H1 (cell line): ENCODE data around the gene COL25A1. TPM values are rescaled to one million over a fixed set of nuclear protein-coding genes. Genes with fewer than 3 reads are reported as not detected.
A peak's percentile ranks its signal among the peaks of the same experiment; 100 is the strongest.

Experiments
- CTCF ChIA-PET: fragments of 300-600 bp; sonication (Branson Sonifier 250); formaldehyde crosslinking; loops from one replicate; lab custom pipeline; 2021; ENCODE audit not compliant: partially characterized antibody; lab: Charles Lee
- POLR2A ChIA-PET: fragments of 300-600 bp; sonication (Branson Sonifier 250); formaldehyde crosslinking; loops from one replicate; lab custom pipeline; 2021; ENCODE audit warnings: inconsistent platforms; ENCODE audit not compliant: partially characterized antibody; lab: Charles Lee
- DNase-seq, 2 experiments: peaks; one replicate each; pipeline versions ENCODE4 v3.0.0 to v3.0.0-alpha.2; 2010 to 2022; ENCODE audit warnings: low spot score in 2 of 2, low read depth in 1 of 2, mixed read lengths in 1 of 2
- FAIRE-seq: peaks from 2 replicates; lab custom pipeline; 2011; peaks lifted over from hg19 to GRCh38; lab: Jason Lieb, UNC
- H2AFZ ChIP-seq: 2 replicates; pipeline ENCODE4 v1.8.1; 2012; ENCODE audit warnings: low read length, inconsistent platforms
- H2AK5ac ChIP-seq: 2 replicates; pipeline ENCODE4 v1.6.1; 2013; ENCODE audit warnings: low read depth, low read length
- H2BK120ac ChIP-seq: replicated peaks from 2 replicates; pipeline ENCODE3; 2013; ENCODE audit warnings: low read depth, low read length, inconsistent platforms
- H2BK12ac ChIP-seq: 2 replicates; pipeline ENCODE4 v1.6.1; 2013; ENCODE audit warnings: low read depth, low read length
- H2BK15ac ChIP-seq: 2 replicates; pipeline ENCODE4 v1.6.1; 2013; ENCODE audit warnings: low read length
- H2BK20ac ChIP-seq: 2 replicates; pipeline ENCODE4 v1.6.1; 2013; ENCODE audit warnings: low read length
- H2BK5ac ChIP-seq: 2 replicates; pipeline ENCODE4 v1.6.1; 2013; ENCODE audit warnings: low read depth, low read length
- H3K14ac ChIP-seq: 2 replicates; pipeline ENCODE4 v1.6.1; 2013; ENCODE audit warnings: inconsistent platforms; ENCODE audit not compliant: insufficient read length
- H3K18ac ChIP-seq: 2 replicates; pipeline ENCODE4 v1.6.1; 2013; ENCODE audit warnings: low read length; ENCODE audit errors: extremely low read depth
- H3K23ac ChIP-seq: 2 replicates; pipeline ENCODE4 v1.6.1; 2013; ENCODE audit warnings: inconsistent platforms; ENCODE audit not compliant: insufficient read length
- H3K23me2 ChIP-seq: 2 replicates; pipeline ENCODE4 v1.6.1; 2013; ENCODE audit warnings: low read depth, low read length
- H3K27ac ChIP-seq: 2 replicates; pipeline ENCODE4 v1.6.1; 2011; ENCODE audit warnings: low read depth, low read length, inconsistent platforms
- H3K27me3 ChIP-seq, 4 experiments: replicated peaks in 1 of 4; 1 replicate in 1 of 4; 2 replicates in 3 of 4; pipeline versions ENCODE4 v1.6.1 to v1.8.1; 2011 to 2013; ENCODE audit warnings: low read length in 3 of 4, mild to moderate bottlenecking in 3 of 4, inconsistent platforms in 2 of 4, mixed read lengths in 2 of 4, moderate library complexity in 1 of 4; ENCODE audit not compliant: control insufficient read depth in 3 of 4, insufficient read depth in 3 of 4; ENCODE audit errors: extremely low read depth in 1 of 4
- H3K36me3 ChIP-seq, 4 experiments: 2 replicates each; pipeline versions ENCODE4 v1.6.1 to v1.8.1; 2011 to 2013; ENCODE audit warnings: mild to moderate bottlenecking in 4 of 4, low read length in 3 of 4, moderate library complexity in 2 of 4, control low read depth in 1 of 4, inconsistent platforms in 1 of 4; ENCODE audit not compliant: insufficient read depth in 4 of 4, control insufficient read depth in 2 of 4
- H3K4ac ChIP-seq: replicated peaks from 2 replicates; pipeline ENCODE3; 2013; ENCODE audit warnings: low read length, low read depth, mixed read lengths, inconsistent platforms; ENCODE audit not compliant: insufficient read length
- H3K4me1 ChIP-seq, 4 experiments: replicated peaks in 1 of 4; 1 replicate in 1 of 4; 2 replicates in 3 of 4; pipeline versions ENCODE4 v1.6.1 to v1.8.1; 2011 to 2013; ENCODE audit warnings: low read length in 3 of 4, inconsistent platforms in 2 of 4, mixed read lengths in 1 of 4; ENCODE audit not compliant: insufficient read depth in 4 of 4, control insufficient read depth in 3 of 4
- H3K4me2 ChIP-seq, 2 experiments: 2 replicates each; pipeline versions ENCODE4 v1.6.1 to v1.8.1; 2011 to 2013; ENCODE audit warnings: low read depth in 2 of 2, low read length in 2 of 2, control low read depth in 1 of 2, inconsistent platforms in 1 of 2, mild to moderate bottlenecking in 1 of 2; ENCODE audit not compliant: insufficient read depth in 1 of 2
- H3K4me3 ChIP-seq, 4 experiments: fragments of 200-600, 300-600 bp in 1 of 4; sonication (generic), shearing (Covaris generic), sonication (Bioruptor Twin) in 1 of 4; 2 replicates each; pipeline versions ENCODE4 v1.5.1 to v1.8.1; 2011 to 2016; ENCODE audit warnings: low read length in 4 of 4, low read depth in 3 of 4, control low read depth in 2 of 4, inconsistent platforms in 2 of 4, mild to moderate bottlenecking in 2 of 4, mixed read lengths in 1 of 4, moderate library complexity in 1 of 4; ENCODE audit not compliant: insufficient read depth in 2 of 4; ENCODE audit errors: extremely low read depth in 1 of 4
- H3K56ac ChIP-seq: replicated peaks from 2 replicates; pipeline ENCODE3; 2013; ENCODE audit warnings: low read depth, mild to moderate bottlenecking, mixed read lengths, low read length, inconsistent platforms; ENCODE audit not compliant: insufficient read length
- H3K79me1 ChIP-seq: 2 replicates; pipeline ENCODE4 v1.6.1; 2013; ENCODE audit warnings: low read depth, low read length, control low read depth
- H3K79me2 ChIP-seq, 2 experiments: 2 replicates each; pipeline versions ENCODE4 v1.6.1 to v1.8.1; 2012 to 2013; ENCODE audit warnings: low read length in 2 of 2, mild to moderate bottlenecking in 2 of 2, inconsistent platforms in 1 of 2; ENCODE audit not compliant: insufficient read depth in 2 of 2, control insufficient read depth in 1 of 2
- H3K9ac ChIP-seq, 4 experiments: replicated peaks in 1 of 4; 1 replicate in 1 of 4; 2 replicates in 3 of 4; pipeline versions ENCODE4 v1.6.1 to v1.8.1; 2011 to 2013; ENCODE audit warnings: low read depth in 3 of 4, low read length in 3 of 4, control low read depth in 2 of 4, mild to moderate bottlenecking in 2 of 4, moderate library complexity in 2 of 4, inconsistent platforms in 1 of 4; ENCODE audit errors: extremely low read depth in 1 of 4
- H3K9me3 ChIP-seq, 2 experiments: 2 replicates each; pipeline versions ENCODE4 v1.6.1 to v1.8.1; 2012 to 2013; ENCODE audit warnings: mild to moderate bottlenecking in 2 of 2, moderate library complexity in 2 of 2, control low read depth in 1 of 2, inconsistent platforms in 1 of 2, low read depth in 1 of 2, low read length in 1 of 2, mixed read lengths in 1 of 2; ENCODE audit not compliant: insufficient read depth in 2 of 2
- H4K20me1 ChIP-seq, 2 experiments: replicated peaks in 1 of 2; 2 replicates each; pipeline versions ENCODE3 to v1.8.1; 2011 to 2013; ENCODE audit warnings: inconsistent platforms in 2 of 2, low read length in 2 of 2, mild to moderate bottlenecking in 1 of 2; ENCODE audit not compliant: insufficient read depth in 2 of 2, control insufficient read depth in 1 of 2
- H4K5ac ChIP-seq: 2 replicates; pipeline ENCODE4 v1.6.1; 2013; ENCODE audit warnings: low read length, low read depth, mixed read lengths, inconsistent platforms; ENCODE audit not compliant: insufficient read length
- H4K8ac ChIP-seq: 2 replicates; pipeline ENCODE4 v1.8.0; 2013; ENCODE audit warnings: mild to moderate bottlenecking, moderate library complexity, low read length, inconsistent platforms; ENCODE audit not compliant: insufficient read depth; ENCODE audit errors: extremely low read depth
- H4K91ac ChIP-seq: replicated peaks from 2 replicates; pipeline ENCODE3; 2013; ENCODE audit warnings: low read length, mixed read lengths, inconsistent platforms; ENCODE audit not compliant: insufficient read length
- CREB1 ChIP-seq: IDR thresholded peaks from 2 replicates; pipeline ENCODE4 v1.6.1; 2012; ENCODE audit warnings: inconsistent platforms
- E2F6 ChIP-seq: IDR thresholded peaks from 2 replicates; pipeline ENCODE4 v1.6.1; 2012; ENCODE audit warnings: inconsistent platforms
- SIRT6 ChIP-seq: IDR thresholded peaks from one replicate; pipeline ENCODE4 v1.7.1; 2012; ENCODE audit warnings: low read length, inconsistent platforms
- WGBS, 2 experiments: shearing (Covaris generic) in 1 of 2; methylation state at CpG; one replicate each; pipeline versions ENCODE4 v1.1.6 to v1.1.7; 2013 to 2015; ENCODE audit warnings: low lambda C conversion rate in 2 of 2, mixed read lengths in 2 of 2, inconsistent platforms in 1 of 2, low coverage in 1 of 2, missing lambda C conversion rate in 1 of 2; ENCODE audit not compliant: insufficient replicate concordance in 2 of 2, insufficient coverage in 1 of 2, insufficient read length in 1 of 2; ENCODE audit errors: extremely low coverage in 1 of 2, missing lambda C conversion rate in 1 of 2; 5-methylcytosine and 5-hydroxymethylcytosine counted together
- polyA plus RNA-seq, 7 experiments: library from polyadenylated mRNA; depleted of rRNA in 3 of 7; stranded (reverse) in 5 of 7; unstranded in 2 of 7; fragments of >200 nt in 5 of 7; fragments of 200-250 nt in 2 of 7; gene quantifications; 1 replicate in 5 of 7; 2 replicates in 1 of 7; 4 replicates in 1 of 7; pipeline versions ENCODE4 v1.2.1 to v1.2.3, GENCODE V29; 2011 to 2013; ENCODE audit warnings: missing spikeins in 2 of 7, mixed read lengths in 2 of 7
- total RNA-seq: library from RNA; stranded (reverse); fragmentation: NEBNext Ultra II Directional; extraction: Animal tissue kit (Norgen Biotek cat#: 25700); gene quantifications from 2 replicates; pipeline ENCODE4 v1.2.1, GENCODE V29; 2021
- TF ChIP-seq, protein P1 (sequence below): IDR thresholded peaks from 2 replicates; pipeline ENCODE4 v1.6.1; 2012; ENCODE audit warnings: inconsistent platforms

COL25A1 gene
- total and polyA plus RNA-seq, 2 of the 8 experiments (the other 6 are each of a cell fraction or from before 2014, with no cell fraction given) = 1.1 to 8.3 TPM

DNA sequence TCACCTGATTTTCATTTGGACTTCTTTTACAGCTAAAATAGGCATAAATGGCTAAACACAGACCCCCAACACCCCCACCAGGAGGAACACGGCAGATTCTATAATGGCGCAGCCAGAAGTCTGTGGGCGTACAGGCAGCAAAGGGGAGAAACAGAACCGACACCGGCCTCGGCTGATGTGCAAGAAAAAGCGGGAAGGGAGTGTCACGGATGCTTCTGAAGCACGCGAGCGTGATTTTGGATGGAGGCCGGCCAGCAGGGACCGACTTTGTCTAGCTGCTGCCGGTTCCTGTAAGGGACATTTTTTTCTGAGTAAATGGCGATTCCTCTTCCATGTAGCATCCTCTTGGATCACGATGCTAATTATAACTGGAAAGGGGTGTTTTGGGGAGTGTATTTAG lies 514.7 kb downstream of the COL25A1 start:
- no peak overlapping the region for H2AK5ac ChIP-seq
- H2BK20ac ChIP-seq = no peak overlapping the region
- H3K18ac ChIP-seq = no peak overlapping the region
- no peak overlapping the region for H3K27ac ChIP-seq
- no peak for TF ChIP-seq CREB1
- TF ChIP-seq, protein P1, sequence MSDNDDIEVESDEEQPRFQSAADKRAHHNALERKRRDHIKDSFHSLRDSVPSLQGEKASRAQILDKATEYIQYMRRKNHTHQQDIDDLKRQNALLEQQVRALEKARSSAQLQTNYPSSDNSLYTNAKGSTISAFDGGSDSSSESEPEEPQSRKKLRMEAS = peak; percentile 22; the same call in 1 of the 2 replicates
- TF ChIP-seq SIRT6 = no peak
- TF ChIP-seq E2F6 = peak; percentile 90
- H4K20me1 ChIP-seq = no peaks in the 10 kb centered on the region
- 0 out of 2 replicates have a peak overlapping the region, but pooled peaks have one; percentile 13 for H2AFZ ChIP-seq
- H3K4ac ChIP-seq = no peak overlapping the region
- no peak overlapping the region; the same call in 1 of the 2 replicates for H2BK12ac ChIP-seq
- no peak overlapping the region for H4K5ac ChIP-seq
- H3K4me2 ChIP-seq = no peak overlapping the region
- no peaks in the 10 kb centered on the region for H3K27me3 ChIP-seq
- H2BK120ac ChIP-seq = no peak overlapping the region
- no peak overlapping the region for H3K4me3 ChIP-seq
- H3K56ac ChIP-seq = no peak overlapping the region
- H3K9ac ChIP-seq = no peak overlapping the region
- H2BK15ac ChIP-seq = no peak overlapping the region
- no peaks in the 10 kb centered on the region for H3K79me2 ChIP-seq
- no peak overlapping the region for H3K23ac ChIP-seq
- H2BK5ac ChIP-seq = no peak overlapping the region
- H3K79me1 ChIP-seq = no peaks in the 10 kb centered on the region
- H3K14ac ChIP-seq = no peak overlapping the region
- ChIA-PET CTCF (interaction anchor here (0.5 to 1.0 kb wide), 2 partner anchors 528 to 941 kb away, joined by 3 read pairs; no protein-coding TSS in a partner anchor), POLR2A (no interaction called here)
- no peaks in the 10 kb centered on the region for H3K36me3 ChIP-seq
- FAIRE-seq = no peak
- H3K4me1 ChIP-seq = peaks cover 0 to 4% (median 0%) of the 10 kb centered on the region in 4 experiments; a peak in 2 of 7 replicates
- no peak for DNase-seq
- no peaks in the 10 kb centered on the region for H3K9me3 ChIP-seq
- no peak overlapping the region for H4K91ac ChIP-seq
- no peak overlapping the region for H4K8ac ChIP-seq
- WGBS, 2 experiments = 88% methylated on average over 16 of the region's 16 CpGs; no CpG with 5 or more reads in 1 of the 2 experiments
- H3K23me2 ChIP-seq = no peaks in the 10 kb centered on the region; the same call in 1 of the 2 replicates
